ENCODE results near the gene ZNRF2.

DNA sequence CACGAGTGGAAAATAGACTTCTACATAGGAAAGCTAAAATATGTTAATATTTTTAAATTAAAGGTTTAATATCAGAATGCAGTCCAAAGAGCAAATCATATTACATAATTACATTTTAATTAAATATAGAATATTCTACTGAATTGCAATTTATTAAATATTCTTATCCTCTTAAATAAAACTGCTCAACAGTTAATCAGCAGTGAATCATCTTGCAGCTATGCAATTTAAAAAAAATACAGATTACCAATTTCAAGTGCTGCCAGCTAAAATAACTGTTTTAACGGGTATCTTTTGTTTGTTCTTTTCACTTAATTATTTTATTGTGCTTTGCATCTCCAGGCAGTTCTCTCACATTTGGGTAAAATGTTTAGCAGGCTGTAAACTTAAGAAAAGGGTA, 82.2 kb downstream of the ZNRF2 start:
- TF ChIP-seq POLR2A (IDR thresholded peaks at IDR 0.05), result no peak
- TF ChIP-seq, protein P1, sequence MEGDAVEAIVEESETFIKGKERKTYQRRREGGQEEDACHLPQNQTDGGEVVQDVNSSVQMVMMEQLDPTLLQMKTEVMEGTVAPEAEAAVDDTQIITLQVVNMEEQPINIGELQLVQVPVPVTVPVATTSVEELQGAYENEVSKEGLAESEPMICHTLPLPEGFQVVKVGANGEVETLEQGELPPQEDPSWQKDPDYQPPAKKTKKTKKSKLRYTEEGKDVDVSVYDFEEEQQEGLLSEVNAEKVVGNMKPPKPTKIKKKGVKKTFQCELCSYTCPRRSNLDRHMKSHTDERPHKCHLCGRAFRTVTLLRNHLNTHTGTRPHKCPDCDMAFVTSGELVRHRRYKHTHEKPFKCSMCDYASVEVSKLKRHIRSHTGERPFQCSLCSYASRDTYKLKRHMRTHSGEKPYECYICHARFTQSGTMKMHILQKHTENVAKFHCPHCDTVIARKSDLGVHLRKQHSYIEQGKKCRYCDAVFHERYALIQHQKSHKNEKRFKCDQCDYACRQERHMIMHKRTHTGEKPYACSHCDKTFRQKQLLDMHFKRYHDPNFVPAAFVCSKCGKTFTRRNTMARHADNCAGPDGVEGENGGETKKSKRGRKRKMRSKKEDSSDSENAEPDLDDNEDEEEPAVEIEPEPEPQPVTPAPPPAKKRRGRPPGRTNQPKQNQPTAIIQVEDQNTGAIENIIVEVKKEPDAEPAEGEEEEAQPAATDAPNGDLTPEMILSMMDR (IDR thresholded peaks at IDR 0.05), result no peak
